Measurements from ENCODE around the gene IL21R.

IL21R gene

GRCh38 chr16:27492588-27492979, 90.6 kb downstream of the IL21R start:
- DNase-seq: no peak

- no peak for DNase-seq
Measured at GRCh38 chr16:27495191-27495590, 93.2 kb downstream of the IL21R start.

- DNase-seq: no peak
Measured at GRCh38 chr16:27498031-27498825, 96.3 kb downstream of the IL21R start.

GRCh38 chr16:27498916-27499658, 97.1 kb downstream of the IL21R start:
- no peak for DNase-seq

- DNase-seq: no peak
Measured at GRCh38 chr16:27499659-27500055, 97.7 kb downstream of the IL21R start.

GRCh38 chr16:27500801-27501200, 98.8 kb downstream of the IL21R start:
- DNase-seq: no peak
